ENCODE data around the gene SEC61A1. TPM values are rescaled to one million over a fixed set of nuclear protein-coding genes. Genes with fewer than 3 reads are reported as not detected.

Gene SEC61A1
- total and polyA plus RNA-seq, 4 donors: 80.4 to 295 (median 147) TPM

GRCh38 chr3:128112357-128112968, 60.2 kb downstream of the SEC61A1 start:
- Histone ChIP-seq H3K27ac (ENCODE audit: low read depth in 1 of 2, low read length in 2 of 2) (no peak overlapping the region), H3K27me3 (ENCODE audit: control insufficient read depth in 4 of 4, insufficient read depth in 4 of 4, low read length in 3 of 4) (no peaks in the 10 kb centered on the region), H3K36me3 (ENCODE audit: control insufficient read depth in 4 of 4, insufficient read depth in 3 of 4, low read depth in 1 of 4, low read length in 3 of 4) (peaks cover 0 to 10% (median 2%) of the 10 kb centered on the region in 4 donors), H3K4me3 (ENCODE audit: low read depth in 1 of 3, low read length in 3 of 3) (no peak overlapping the region), H3K9me3 (ENCODE audit: control insufficient read depth in 4 of 4, low read length in 3 of 4) (no peaks in the 10 kb centered on the region), H3K9ac (ENCODE audit: low read depth in 1 of 2, low read length in 2 of 2) (no peak overlapping the region), H3K4me1 (ENCODE audit: control insufficient read depth in 4 of 4, insufficient read depth in 4 of 4, low read length in 3 of 4) (peaks cover 1 to 11% (median 7%) of the 10 kb centered on the region in 4 donors)
- DNase-seq (ENCODE audit: low spot score): no peak
- TF ChIP-seq GABPA (IDR thresholded peaks at IDR 0.05 in 1 of 2, conservative IDR thresholded peaks at IDR 0.05 in 1 of 2): no peak
- no peak for TF ChIP-seq EGR1 (IDR thresholded peaks at IDR 0.05; ENCODE audit: low read depth in 2 of 2)
- TF ChIP-seq HNF4G (IDR thresholded peaks at IDR 0.05): no peak
- TF ChIP-seq ATF3 (IDR thresholded peaks at IDR 0.05): no peak
- TF ChIP-seq HNF4A (conservative IDR thresholded peaks at IDR 0.05): no peak
- peak in 1 of 2 donors; percentile 47 for TF ChIP-seq JUND (IDR thresholded peaks at IDR 0.05)
- TF ChIP-seq RAD21 (IDR thresholded peaks at IDR 0.05): no peak
- WGBS: 87% methylated on average over 7 of the region's 7 CpGs

GRCh38 chr3:128113817-128114794, 61.9 kb downstream of the SEC61A1 start:
- Histone ChIP-seq H3K27ac (ENCODE audit: low read depth in 1 of 2, low read length in 2 of 2) (no peak overlapping the region), H3K36me3 (ENCODE audit: control insufficient read depth in 4 of 4, insufficient read depth in 3 of 4, low read depth in 1 of 4, low read length in 3 of 4) (peaks cover 0 to 10% (median 2%) of the 10 kb centered on the region in 4 donors), H3K9ac (ENCODE audit: low read depth in 1 of 2, low read length in 2 of 2) (no peak overlapping the region), H3K27me3 (ENCODE audit: control insufficient read depth in 4 of 4, insufficient read depth in 4 of 4, low read length in 3 of 4) (no peaks in the 10 kb centered on the region), H3K4me3 (ENCODE audit: low read depth in 1 of 3, low read length in 3 of 3) (no peak overlapping the region), H3K4me1 (ENCODE audit: control insufficient read depth in 4 of 4, insufficient read depth in 4 of 4, low read length in 3 of 4) (peaks cover 0 to 5% (median under 1%) of the 10 kb centered on the region in 4 donors), H3K9me3 (ENCODE audit: control insufficient read depth in 4 of 4, low read length in 3 of 4) (no peaks in the 10 kb centered on the region)
- DNase-seq (ENCODE audit: low spot score): no peak
- 75% methylated on average over 9 of the region's 9 CpGs for WGBS
- TF ChIP-seq REST (IDR thresholded peaks at IDR 0.05) (no peak), CTCF (IDR thresholded peaks at IDR 0.05; ENCODE audit: low read depth, low read length, missing input control) (no peak), JUND (IDR thresholded peaks at IDR 0.05) (no peak), RXRA (IDR thresholded peaks at IDR 0.05) (no peak), MAX (IDR thresholded peaks at IDR 0.05) (no peak), HNF4A (conservative IDR thresholded peaks at IDR 0.05) (peak in 1 of 2 donors; percentile 16)

Small RNA genes lying within 50 kb of the gene (small RNA-seq; reads per million reads assigned to genes)
- not detected for gene RNU2-37P

Other genes with a start within 250 kb of the SEC61A1 start
- gene MGLL, start 229.9 kb upstream of the SEC61A1 start, total RNA-seq: 10 to 100 TPM in 1 of 2 donors, 1 to 10 TPM in 1; 9.4 to 75.4 TPM
- gene MGLL, start 229.9 kb upstream of the SEC61A1 start, polyA plus RNA-seq: 100 to 1,000 TPM in 1 of 2 donors, 10 to 100 TPM in 1; 72.9 to 277 TPM
- gene KBTBD12, start 137.2 kb upstream of the SEC61A1 start, total RNA-seq: under 1 TPM; 0.08 to 0.89 TPM
- gene KBTBD12, start 137.2 kb upstream of the SEC61A1 start, polyA plus RNA-seq: under 1 TPM in 1 of 2 donors, not detected in 1; 0.02 TPM
- gene RUVBL1, start 71.4 kb downstream of the SEC61A1 start, total RNA-seq: 10 to 100 TPM; 13.9 to 23.1 TPM
- 10 to 100 TPM; 13.3 to 13.9 TPM for gene RUVBL1, start 71.4 kb downstream of the SEC61A1 start, polyA plus RNA-seq
- 10 to 100 TPM in 1 of 2 donors, 1 to 10 TPM in 1; 8.4 to 11.6 TPM for gene EEFSEC, start 101.0 kb downstream of the SEC61A1 start, total RNA-seq
- 10 to 100 TPM in 1 of 2 donors, 1 to 10 TPM in 1; 9.7 to 13.1 TPM for gene EEFSEC, start 101.0 kb downstream of the SEC61A1 start, polyA plus RNA-seq